ENCODE measurements around the gene PARP3. TPM values are rescaled to one million over a fixed set of nuclear protein-coding genes. Genes with fewer than 3 reads are reported as not detected.

Gene PARP3
- total RNA-seq, 2 donors from 2014 or later, result 22.0 to 45.9 TPM

- no peaks in the 10 kb centered on the region for H3K27me3 ChIP-seq (replicated peaks; ENCODE audit: insufficient read depth)
- 86% methylated on average over 10 of the region's 10 CpGs for WGBS
- H3K4me1 ChIP-seq (replicated peaks), result peaks cover 8% of the 10 kb centered on the region
- no peaks in the 10 kb centered on the region for H3K36me3 ChIP-seq
- intact Hi-C loops (cut with DNase I), result no loop called here
- H3K27ac ChIP-seq, result no peak overlapping the region
- H3K4me3 ChIP-seq, result no peak overlapping the region
- TF ChIP-seq POLR2A (IDR thresholded peaks at IDR 0.05) (no peak), CTCF (IDR thresholded peaks at IDR 0.05) (no peak), POLR2AphosphoS5 (IDR thresholded peaks at IDR 0.05) (no peak)
- H3K9me3 ChIP-seq, result no peaks in the 10 kb centered on the region
- DNase-seq (ENCODE audit: low spot score), result no peak
Observed at GRCh38 chr3:51960386-51960785, 18.2 kb downstream of the PARP3 start.

- peaks cover 8% of the 10 kb centered on the region for H3K4me1 ChIP-seq (replicated peaks)
- no peak overlapping the region for H3K4me3 ChIP-seq
- TF ChIP-seq CTCF (IDR thresholded peaks at IDR 0.05) (no peak), POLR2A (IDR thresholded peaks at IDR 0.05) (no peak), POLR2AphosphoS5 (IDR thresholded peaks at IDR 0.05) (no peak)
- 87% methylated on average over 18 of the region's 18 CpGs for WGBS
- no peaks in the 10 kb centered on the region for H3K9me3 ChIP-seq
- no peak for DNase-seq (ENCODE audit: low spot score)
- no peaks in the 10 kb centered on the region for H3K27me3 ChIP-seq (replicated peaks; ENCODE audit: insufficient read depth)
- intact Hi-C loops (cut with DNase I), result no loop called here
- no peak overlapping the region for H3K27ac ChIP-seq
- H3K36me3 ChIP-seq, result no peaks in the 10 kb centered on the region
Observed at GRCh38 chr3:51961011-51961410, 18.8 kb downstream of the PARP3 start.

- Histone ChIP-seq H3K36me3 (no peaks in the 10 kb centered on the region), H3K4me1 (replicated peaks) (peaks cover 4% of the 10 kb centered on the region), H3K27ac (no peak overlapping the region), H3K27me3 (replicated peaks; ENCODE audit: insufficient read depth) (no peaks in the 10 kb centered on the region), H3K4me3 (no peak overlapping the region), H3K9me3 (no peaks in the 10 kb centered on the region)
- TF ChIP-seq POLR2A (IDR thresholded peaks at IDR 0.05) (no peak), POLR2AphosphoS5 (IDR thresholded peaks at IDR 0.05) (no peak), CTCF (IDR thresholded peaks at IDR 0.05) (no peak)
- DNase-seq (ENCODE audit: low spot score), result no peak
- WGBS, result 63% methylated on average over 9 of the region's 9 CpGs
- intact Hi-C loops (cut with DNase I), result no loop called here
Observed at GRCh38 chr3:51961602-51962569, 19.7 kb downstream of the PARP3 start.

- intact Hi-C loops (cut with DNase I), result no loop called here
- Histone ChIP-seq H3K36me3 (no peaks in the 10 kb centered on the region), H3K27ac (no peak overlapping the region), H3K9me3 (no peaks in the 10 kb centered on the region), H3K27me3 (replicated peaks; ENCODE audit: insufficient read depth) (no peaks in the 10 kb centered on the region), H3K4me3 (no peak overlapping the region), H3K4me1 (replicated peaks) (peaks cover 4% of the 10 kb centered on the region)
- no peak for DNase-seq (ENCODE audit: low spot score)
- TF ChIP-seq POLR2AphosphoS5 (IDR thresholded peaks at IDR 0.05) (no peak), CTCF (IDR thresholded peaks at IDR 0.05) (no peak), POLR2A (IDR thresholded peaks at IDR 0.05) (no peak)
- WGBS, result 65% methylated on average over 6 of the region's 6 CpGs
Observed at GRCh38 chr3:51962854-51963530, 20.8 kb downstream of the PARP3 start.

All from prostate gland (tissue), 2 donors.